CD4-positive, alpha-beta T cell treated with Interleukin-17A for 4 hours (primary cell): ENCODE results near the gene RAD51B.
"Not testable (repeated sequence)": the region's sequence is repeated elsewhere in the genome, so short reads cannot be mapped to it uniquely, and the experiment has no call there.

Experiments
- DNase-seq: peaks from one replicate; pipeline ENCODE4 v3.0.0-alpha.2; 2020; ENCODE audit warnings: mixed read lengths

RAD51B gene

DNA sequence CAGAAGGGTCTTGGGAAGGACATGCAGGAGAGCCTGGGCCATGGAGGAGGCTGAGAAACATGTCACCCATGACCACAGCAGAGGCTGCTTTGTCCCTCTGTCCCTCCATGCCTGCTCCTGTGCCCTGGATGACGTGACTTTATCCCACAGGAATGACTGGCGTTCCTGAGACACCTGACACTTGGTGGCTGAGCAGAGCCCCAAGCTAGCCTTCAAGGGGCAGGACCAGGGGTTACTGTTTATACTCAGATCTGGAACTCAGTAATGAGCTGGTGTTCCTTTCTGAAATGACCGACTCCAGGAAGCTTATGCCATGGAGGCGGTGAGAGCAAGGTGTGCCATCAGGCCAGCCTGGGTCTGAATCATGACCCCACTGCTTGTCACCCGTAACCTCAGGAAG lies 929.1 kb downstream of the RAD51B start:
- no peak for DNase-seq

DNA sequence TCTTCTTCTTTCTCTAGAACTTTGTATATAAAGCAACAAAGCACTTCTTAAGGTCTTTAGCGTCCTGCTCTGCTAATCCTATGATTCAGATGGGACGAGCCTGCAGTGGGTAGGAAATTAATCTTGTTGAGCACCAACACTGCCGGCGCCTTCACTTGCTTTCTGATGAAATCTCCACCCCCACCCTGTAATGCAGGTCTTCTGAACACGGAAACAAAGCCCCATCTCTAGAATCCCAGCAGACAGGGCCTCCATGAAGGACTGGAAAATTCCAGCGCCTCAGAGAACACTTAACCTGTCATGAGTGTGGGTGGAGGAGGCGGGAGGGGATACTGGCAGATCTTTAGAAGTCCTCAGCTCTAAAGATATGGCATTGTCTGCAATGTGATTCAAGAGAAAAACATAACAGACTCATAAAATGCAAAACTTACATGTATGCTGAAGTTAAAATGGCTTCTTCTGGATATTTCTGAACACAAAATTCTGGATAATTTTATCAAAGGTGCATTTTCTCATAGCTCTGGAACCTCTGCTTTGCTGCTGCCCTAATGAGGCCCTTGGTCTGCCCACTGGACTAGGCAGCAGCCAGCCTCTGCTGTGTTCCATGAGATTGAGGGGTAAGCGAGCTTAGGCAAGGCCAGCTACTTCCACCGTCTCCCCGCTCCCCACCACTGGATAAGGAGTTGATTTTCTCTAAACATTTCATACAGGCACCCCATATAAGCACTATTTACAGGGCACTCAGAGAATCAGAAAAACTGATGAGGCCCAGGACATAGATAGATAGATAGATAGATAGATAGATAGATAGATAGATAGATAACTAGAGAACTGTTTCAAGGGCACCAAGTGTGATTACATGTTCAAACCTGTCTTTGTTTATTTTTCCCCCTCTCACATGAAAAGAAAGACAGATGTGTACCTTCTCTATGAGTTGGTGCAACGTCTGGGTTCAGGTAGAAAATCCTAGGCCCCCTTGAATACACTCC lies 930.2 kb downstream of the RAD51B start:
- no peak for DNase-seq

DNA sequence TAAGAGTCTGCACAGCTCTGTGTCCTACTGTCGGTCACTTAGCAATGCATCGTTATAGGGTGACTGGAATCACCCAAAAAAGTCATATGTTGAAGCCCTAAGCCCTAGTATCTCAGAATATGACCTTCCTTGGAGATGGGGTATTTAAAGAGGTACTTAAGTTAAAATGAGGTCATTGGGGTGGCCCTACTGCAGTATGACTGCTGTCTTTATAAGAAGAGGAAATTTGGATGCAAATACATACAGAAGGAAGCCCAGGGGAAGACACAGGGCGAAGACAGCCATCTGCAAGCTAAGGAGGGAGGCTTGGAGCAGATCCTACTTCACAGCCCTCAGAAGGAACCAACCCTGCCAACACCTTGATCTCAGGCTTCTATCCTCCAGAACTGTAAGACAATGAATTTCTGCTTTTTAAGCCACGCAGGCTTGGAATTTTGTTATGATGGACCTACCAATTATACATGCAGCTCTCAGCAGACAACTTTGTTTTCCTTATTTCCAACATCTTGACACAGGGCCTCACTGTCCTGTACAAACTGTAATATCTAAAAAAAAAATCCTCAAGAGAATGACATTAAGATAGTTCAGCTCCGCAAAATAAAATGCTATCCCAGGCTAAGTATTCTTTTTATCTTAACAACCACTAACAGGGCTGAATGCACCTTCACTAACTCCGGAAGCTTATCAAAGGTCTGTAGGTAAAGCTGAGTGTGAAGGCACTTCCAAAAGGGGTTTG lies 932.9 kb downstream of the RAD51B start:
- DNase-seq: no peak

DNA sequence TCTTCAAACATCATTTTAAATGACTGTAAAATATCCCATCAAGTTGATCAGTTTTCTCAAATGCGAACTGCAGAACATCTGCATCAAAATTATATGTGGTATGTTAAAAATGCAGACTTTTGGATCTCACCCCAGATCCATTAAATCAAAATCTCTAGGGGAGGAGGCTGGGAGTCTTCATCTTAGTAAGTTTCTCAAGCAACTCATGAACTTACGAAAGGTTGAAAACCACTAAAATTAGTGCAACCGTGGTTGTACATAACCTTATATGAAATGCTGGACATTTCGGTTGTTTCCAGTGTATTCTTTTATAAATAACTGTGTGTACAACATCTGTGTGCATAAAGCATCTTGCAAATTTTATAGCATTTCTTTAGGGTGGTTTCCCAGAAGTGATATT lies 934.1 kb downstream of the RAD51B start:
- DNase-seq: no peak

DNA sequence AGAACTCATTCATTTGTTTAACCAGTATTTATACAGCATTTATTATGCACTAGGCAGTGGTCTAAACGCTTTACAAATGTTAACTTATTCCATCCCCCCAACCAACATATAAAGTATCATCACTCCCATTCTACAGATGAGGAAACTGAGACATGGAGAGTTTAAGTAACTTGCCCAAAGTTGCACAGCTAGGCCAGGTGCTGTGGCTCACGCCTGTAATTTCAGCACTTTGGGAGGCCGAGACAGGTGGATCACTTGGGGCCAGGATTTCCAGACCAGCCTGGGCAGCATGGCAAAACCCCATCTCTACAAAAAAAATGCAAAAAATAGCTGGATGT lies 935.4 kb downstream of the RAD51B start:
- no peak for DNase-seq

DNA sequence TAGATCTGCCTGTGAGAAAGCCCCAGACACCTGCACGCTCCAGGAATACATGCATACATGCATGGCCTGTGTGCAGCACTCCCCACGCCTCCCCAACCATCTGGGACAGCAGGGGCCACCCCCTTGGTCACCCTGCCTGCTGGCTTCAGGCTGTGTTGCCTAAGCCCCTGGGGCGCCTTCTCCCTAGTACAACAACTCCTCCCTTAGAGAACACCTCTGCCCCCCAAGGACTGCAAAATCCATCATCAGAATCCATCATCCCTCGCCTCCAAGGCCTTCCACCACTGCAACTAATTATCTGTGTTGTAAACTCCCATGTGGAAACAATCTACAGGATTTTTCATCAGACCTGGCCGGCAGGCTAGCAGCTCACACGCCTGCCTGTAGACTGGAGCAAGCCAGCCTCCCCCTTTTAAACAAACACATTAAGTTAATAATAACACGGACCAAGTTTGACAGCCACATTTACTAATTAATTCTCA lies 936.5 kb downstream of the RAD51B start:
- no peak for DNase-seq

DNA sequence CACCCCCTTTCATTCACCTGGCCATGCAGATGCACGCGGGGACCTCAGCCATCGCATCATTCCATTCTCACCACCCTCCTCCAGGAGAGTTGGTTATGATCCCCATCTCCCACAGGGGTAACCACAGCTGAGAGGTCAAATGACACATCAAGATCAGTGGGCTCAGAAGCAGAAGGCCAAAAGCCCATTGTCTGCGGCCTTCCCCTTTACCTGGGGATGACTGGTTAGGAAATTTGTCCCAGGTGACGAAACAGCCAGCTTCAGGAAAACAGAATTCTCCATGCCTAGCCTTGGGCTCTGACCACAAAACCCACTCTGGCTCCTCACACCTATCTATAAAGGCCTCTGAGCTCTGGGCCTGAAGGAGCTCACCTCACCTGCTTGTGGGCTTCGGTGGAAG lies 937.2 kb downstream of the RAD51B start:
- DNase-seq: no peak

DNA sequence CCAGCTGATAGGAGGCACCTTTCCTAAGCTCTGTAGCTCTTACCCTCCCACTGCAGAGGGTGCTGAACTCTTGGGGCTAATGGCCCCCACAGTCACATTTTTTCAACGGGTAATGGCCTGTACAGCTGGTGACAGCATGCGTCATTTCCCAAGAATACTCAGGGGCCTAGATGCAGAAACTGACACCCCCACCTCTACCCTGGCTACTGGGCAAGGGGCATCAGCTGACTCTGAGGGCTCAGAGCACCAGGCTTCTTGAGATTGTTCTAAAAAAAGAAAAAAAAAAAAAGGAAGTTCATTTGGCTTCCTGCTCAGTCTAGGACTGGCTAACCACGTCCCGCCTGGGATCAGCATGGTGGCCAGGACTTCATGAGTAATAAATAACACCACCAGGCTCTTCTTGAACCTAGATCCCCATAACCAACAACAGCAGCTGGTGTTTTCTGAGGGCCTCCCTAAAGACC lies 938.1 kb downstream of the RAD51B start:
- no peak for DNase-seq

DNA sequence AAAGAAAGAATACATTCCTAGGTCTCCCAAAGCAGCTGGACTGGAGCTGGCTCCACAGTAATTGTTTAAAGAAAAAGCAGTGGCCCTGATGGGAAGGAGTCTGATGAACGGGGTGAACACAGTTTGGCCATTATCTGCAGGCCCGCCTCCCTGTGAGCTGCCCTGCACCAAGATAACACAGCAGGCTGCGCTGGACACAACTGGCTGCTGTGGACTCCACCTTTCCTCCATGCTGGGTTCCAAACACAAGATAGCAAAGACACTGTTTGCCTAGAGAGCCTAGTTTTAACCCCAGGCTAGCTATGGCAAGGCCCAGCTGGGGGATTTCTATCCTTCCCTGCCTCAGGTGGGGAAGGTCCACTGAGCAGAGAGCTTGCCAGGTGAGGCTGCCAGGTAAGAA lies 938.7 kb downstream of the RAD51B start:
- no peak for DNase-seq

DNA sequence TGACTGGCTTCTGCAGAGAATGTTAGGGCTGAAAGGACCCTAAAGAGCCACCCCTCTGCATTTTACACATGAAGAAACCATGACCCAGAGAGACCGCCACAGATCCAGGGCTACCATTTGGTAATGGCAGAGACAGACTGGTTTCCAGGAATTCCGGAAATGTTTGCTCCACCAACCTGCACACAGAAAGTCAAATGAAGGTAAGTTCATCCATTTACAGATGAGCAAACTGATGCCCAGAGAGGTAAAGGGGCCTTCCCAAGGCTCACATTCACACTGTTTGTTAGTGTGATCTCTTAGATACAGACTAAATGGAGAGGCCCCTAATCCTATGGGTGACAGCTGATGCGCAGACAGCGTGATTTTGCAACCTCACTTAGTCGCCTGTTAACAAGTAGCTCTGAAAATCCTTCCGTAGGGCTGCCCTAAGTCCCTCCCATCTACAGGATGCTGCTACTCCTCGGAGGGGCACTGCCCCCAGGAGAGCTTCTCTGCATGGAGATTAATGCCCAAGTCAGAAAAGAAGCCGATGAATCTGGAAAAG lies 939.5 kb downstream of the RAD51B start:
- DNase-seq: no peak

DNA sequence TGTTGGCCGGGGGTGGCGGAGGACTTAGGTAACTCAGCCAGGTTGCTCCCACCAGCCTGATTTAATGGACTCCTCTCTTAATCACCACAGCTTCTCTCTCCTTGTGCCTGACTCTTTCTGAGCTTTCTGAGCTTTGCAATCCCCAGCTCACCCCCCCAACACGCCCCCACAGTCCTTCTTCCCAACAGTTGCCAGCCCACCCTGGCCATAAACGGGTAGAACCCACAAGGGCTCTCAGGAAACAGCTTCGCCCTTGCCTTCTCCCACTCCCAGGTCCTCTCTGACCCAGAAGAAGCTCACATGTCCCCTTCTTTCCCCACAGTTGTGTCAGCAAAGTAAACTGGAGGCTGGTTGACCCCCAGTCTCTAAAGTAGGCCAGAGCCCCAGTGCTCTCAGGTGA lies 940.4 kb downstream of the RAD51B start:
- no peak for DNase-seq

DNA sequence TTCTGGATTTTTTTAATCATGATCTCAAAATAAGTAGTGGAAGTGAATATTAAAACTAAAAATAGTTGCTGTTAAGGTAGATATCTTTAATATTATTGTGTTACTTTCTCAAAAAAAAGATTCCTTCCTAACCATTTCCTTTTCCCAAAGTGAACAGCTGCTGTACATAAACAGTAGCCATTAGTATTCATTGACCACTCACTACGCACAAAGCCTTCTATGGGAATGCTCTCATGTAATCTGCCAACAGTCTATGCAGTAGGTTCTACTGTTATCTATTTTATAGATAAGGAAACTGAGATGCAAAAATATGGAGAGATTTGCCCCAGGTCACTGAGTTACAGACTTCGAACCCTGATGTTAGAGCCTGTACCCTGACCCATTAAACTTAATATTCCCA lies 941.2 kb downstream of the RAD51B start:
- no peak for DNase-seq

DNA sequence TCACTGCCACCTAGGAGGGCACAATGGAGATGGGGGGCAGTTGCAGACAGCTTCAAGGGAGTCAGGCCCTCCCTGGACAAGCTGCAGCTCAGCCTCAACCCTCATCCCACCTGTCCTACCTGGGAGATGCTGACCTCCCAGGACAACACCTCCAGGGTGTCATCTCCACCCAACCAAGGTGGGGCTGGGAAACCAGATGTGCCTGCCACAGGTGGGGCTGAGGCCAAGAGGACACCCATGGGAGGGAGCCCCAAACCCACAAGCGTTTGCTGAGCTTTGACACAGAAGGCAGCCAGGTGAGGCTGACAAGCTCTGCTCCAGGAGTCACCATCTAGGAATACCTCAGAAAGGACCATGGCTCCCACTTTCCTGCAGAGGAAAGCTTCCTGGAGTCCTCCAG lies 941.8 kb downstream of the RAD51B start:
- DNase-seq: no peak

DNA sequence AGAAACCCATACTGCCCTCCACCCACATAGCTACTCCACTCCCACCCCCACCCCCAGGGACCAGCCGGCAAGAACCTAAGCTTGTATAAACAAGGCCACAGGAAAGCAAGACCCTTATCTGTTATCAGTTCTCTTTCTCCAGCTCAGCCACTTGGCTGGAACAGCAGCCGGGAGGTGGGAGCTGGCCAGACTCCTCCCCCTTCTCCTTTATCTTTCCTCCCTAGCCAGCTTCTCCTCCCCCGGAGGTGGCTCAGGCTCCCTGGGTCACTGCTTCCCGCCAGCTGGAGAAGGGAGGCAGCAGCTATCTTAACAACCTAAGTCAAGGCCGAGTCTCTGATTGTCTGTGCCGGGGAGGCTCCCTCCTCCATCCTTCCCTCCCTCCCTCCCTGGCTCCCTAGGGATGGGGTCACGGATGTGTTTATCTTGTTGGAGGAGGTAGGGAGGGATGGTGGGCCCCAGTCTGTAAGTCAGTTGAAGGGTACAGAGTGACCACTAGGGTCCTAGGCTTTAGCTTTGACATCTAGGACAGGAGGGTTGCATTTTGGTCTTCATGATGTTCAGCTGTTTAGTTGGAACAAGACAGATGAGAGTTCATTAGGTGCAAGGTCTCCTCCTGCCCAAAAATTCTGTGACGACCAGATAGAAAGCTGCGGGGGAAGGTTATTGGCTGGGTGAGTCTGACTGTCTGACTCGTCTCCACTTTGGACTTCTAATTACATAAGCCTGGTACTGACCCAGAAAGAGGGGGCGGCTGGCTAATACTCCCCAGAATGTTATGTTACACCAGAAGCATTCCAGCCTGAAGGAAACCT lies 943.6 kb downstream of the RAD51B start:
- DNase-seq: no peak

DNA sequence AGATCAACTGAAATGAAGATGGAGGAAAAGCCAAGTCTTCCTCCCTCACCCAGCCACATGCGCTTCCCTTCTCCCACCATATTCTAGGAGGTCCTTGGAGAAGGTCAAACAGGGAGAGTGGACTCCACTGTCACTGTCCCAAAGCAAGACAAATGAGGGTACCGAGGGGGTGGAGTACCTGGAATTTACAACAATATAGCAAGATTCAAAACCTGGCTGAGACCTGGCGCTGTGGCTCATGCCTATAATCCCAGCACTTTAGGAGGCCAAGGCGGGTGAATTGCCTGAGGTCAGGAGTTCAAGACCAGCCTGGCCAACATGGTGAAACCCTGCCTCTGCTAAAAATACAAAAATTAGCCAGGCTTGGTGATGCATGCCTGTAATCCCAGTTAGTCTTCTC lies 944.3 kb downstream of the RAD51B start:
- DNase-seq: not testable (repeated sequence)

DNA sequence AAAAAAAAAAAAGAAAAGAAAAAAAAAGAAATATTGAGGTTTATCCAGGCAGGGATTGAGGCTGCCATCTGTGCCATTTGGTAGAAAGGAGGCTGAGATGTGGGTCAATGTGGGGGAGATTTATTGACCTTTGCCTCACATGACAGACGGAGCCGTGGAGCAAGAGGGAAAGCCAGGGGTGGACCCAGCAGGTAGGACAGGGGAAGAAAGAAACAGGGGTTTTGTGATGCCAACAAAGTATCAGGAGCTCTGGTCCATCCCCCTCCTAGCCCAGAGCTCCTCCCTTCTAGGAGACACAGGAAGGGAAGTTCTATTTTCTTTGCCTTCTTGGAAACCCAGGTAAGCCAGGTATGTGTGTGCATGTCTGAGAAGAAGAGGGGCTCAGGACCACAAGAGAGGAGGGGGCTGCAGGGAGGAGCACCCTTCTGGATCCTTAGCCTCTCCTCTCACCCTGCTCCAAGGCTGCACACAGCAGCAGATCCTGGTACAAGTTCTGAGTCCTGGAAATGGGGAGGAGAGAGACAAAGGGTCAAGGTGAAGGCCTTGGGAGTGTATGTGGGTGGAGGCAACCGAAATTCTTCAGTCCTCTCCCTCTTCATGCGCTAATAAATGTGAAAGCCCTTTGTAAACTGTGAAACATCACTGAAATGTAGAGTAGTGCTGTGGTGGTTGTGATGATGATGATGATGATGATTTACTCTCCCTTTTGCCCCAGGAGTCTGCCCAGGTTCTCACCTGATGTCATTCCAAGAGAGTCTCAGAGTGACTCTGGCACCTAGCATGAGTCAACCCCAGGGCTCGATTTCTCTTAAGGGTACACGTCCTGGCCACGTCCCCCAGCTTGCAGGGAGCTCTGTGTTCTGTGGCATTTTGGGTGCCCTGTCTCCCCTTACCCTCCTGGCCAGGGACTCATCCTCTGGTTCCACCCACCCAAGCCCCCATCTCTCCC lies 947.0 kb downstream of the RAD51B start:
- DNase-seq: no peak

DNA sequence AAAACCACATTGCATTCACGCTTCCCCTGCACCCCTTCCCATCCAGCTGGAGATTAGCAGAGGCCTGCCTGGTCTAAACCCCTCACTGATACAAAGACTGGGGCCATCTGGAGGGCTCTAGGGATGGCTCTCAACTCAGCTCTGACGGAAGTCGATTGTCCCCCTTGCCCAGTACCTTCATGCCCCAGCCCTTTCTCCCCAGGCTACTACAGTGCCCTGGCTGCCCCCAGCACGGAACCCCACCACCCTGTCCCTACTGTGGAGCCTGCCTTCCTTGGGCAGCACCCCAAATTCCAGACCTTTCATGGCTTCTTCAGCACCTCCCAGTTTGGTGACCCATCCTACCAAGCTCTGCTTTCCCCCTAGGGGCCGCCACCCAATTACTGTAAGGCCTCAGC lies 947.7 kb downstream of the RAD51B start:
- peak; percentile 33 for DNase-seq

DNA sequence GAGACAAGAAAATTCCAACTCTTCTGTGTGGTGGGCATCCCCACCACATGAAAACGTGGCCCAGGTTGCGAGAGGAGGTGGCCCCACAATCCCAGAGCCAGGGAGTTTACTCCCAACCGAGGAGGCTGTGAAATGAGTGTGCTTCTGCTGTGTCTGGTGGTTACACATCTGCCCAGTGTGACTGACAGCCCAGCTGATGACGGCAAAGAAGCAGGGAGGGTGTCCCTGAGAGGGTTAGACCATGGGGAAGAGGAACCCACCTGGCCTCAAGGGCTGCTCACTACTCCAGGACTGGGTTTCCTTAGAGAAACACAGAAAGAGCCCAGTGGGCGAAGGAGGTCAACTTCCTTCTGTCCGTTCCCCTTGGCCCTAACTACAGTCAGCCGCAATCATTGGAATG lies 948.7 kb downstream of the RAD51B start:
- DNase-seq: no peak

DNA sequence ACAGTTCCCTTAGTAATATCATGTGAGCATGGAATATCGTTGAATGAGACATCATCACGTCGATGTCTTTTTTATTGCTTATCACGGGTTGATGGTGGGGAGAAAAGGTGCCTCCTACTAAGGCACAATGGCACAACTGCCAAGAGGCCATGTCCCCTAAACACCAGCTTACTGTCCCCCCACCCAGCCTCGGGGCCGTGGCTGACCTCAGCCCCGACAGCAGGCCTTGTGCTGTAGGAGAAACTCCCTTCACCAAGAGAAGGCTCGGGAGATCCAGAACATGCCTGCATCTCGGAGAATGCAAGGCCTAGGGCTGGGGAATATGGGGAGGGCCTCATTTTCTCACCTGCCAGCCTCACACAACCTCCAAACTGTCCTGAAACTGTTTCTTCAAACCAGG lies 950.5 kb downstream of the RAD51B start:
- no peak for DNase-seq

DNA sequence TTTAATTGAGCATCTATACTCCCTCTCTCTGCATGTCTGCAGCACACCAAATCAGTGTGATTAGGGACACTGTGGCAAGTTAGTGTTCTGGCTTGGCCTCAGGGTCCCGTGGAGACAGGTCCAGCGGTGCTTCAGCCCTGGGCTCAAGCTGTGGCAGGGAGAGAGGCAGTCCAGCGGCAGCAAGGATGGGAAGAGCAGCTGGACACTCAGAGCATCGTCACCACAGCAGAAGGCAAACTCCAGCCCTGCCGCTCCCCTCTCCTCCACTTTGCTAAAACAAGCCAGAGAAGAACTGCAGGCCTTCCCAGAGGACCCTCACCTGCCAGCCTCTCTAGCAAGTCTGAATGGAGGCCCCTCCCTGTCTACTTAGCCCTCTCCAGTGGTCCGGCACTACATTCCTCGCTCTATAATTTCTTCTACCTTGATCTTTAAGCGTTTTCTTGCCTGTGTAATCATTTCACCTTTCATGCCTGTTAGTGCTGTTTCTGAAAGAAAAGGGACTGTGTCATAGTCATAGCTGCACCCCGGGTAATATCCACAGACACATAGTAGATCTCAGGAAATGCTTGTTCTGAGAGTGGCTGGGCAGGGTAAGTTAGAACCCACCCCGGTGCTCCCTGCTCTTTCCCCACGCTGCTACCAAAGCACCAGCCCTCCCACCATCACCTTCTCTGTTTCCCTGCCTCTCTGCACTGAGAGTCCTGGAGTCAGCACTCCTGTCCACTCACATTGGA lies 951.1 kb downstream of the RAD51B start:
- DNase-seq: no peak

DNA sequence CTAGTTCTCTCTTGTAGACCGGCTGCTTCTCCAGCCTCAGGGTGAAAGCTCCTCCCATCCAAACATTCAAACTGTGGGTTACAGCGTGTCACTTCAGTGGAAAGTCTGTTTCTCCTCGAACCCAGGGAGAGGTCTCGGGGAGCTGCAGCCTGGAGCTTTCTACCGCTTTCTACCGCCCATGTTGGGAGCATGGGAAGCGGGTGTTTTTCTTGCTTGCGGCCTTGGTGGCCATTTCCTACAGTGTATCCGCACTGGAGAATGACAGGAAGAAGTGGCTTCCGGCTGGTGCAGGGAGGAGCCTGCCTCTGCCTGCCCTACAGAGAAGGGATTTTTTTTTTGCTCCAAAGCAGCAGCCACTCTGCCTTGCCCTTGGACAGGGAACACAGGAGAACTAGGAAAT lies 952.1 kb downstream of the RAD51B start:
- peak; percentile 51 for DNase-seq
